VCaP (cell line): ENCODE data around the gene NOX5.

Experiments
- H3K27ac ChIP-seq: fragments of 450-650 bp; 2 replicates; pipeline ENCODE4 v1.5.1; 2017
- TF ChIP-seq, protein P1 (sequence below): fragments of 450-650 bp; conservative IDR thresholded peaks from 2 replicates; pipeline ENCODE4 v1.5.1; 2017; ENCODE audit warnings: mild to moderate bottlenecking, moderate library complexity

NOX5 gene

GRCh38 chr15:68986322-68986721 is 28.2 kb upstream of the NOX5 start:
- no peak overlapping the region for H3K27ac ChIP-seq
- TF ChIP-seq, protein P1, sequence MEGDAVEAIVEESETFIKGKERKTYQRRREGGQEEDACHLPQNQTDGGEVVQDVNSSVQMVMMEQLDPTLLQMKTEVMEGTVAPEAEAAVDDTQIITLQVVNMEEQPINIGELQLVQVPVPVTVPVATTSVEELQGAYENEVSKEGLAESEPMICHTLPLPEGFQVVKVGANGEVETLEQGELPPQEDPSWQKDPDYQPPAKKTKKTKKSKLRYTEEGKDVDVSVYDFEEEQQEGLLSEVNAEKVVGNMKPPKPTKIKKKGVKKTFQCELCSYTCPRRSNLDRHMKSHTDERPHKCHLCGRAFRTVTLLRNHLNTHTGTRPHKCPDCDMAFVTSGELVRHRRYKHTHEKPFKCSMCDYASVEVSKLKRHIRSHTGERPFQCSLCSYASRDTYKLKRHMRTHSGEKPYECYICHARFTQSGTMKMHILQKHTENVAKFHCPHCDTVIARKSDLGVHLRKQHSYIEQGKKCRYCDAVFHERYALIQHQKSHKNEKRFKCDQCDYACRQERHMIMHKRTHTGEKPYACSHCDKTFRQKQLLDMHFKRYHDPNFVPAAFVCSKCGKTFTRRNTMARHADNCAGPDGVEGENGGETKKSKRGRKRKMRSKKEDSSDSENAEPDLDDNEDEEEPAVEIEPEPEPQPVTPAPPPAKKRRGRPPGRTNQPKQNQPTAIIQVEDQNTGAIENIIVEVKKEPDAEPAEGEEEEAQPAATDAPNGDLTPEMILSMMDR = no peak

GRCh38 chr15:68987120-68987519 is 27.4 kb upstream of the NOX5 start:
- TF ChIP-seq, protein P1 = no peak
- no peak overlapping the region for H3K27ac ChIP-seq

DNA sequence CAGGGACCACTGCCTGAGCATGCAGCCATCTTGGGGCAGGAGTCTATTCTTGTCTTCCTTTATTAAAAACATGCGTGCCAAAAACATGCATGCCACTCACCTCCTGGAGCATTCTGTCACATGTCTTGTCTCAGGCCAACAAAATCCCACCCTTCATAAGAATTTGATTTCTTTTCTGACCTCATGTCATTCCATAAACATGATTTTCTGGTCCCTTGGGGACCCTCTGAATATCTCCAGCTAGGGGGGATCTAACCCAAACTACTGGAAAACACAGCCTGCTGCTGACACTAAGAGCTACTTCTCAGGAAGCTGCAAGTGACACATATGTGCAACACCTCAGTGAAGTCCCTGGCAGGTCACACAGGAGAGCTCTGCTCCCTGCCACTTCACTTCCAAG is 26.8 kb upstream of the NOX5 start:
- no peak overlapping the region for H3K27ac ChIP-seq
- TF ChIP-seq, protein P1 = no peak

- TF ChIP-seq, protein P1 = no peak
- H3K27ac ChIP-seq = no peak overlapping the region
These were observed 24.8 kb upstream of the NOX5 start for GRCh38 chr15:68989541-68990230.

GRCh38 chr15:68990231-68990991 is 24.1 kb upstream of the NOX5 start:
- TF ChIP-seq, protein P1 = no peak
- H3K27ac ChIP-seq = no peak overlapping the region

- H3K27ac ChIP-seq = no peak overlapping the region
- TF ChIP-seq, protein P1 = no peak
These were observed 23.4 kb upstream of the NOX5 start for GRCh38 chr15:68990992-68991500.

GRCh38 chr15:68991723-68992122 is 22.8 kb upstream of the NOX5 start:
- TF ChIP-seq, protein P1 = no peak

More at GRCh38 chr15:68991723-68992122, 22.8 kb upstream of the NOX5 start:
- H3K27ac ChIP-seq = no peak overlapping the region
